ENCODE data around the gene RAB27A. TPM values are rescaled to one million over a fixed set of nuclear protein-coding genes. Genes with fewer than 3 reads are reported as not detected.

RAB27A gene
- total RNA-seq, 1 donor from 2014 or later = 5.8 TPM

DNA sequence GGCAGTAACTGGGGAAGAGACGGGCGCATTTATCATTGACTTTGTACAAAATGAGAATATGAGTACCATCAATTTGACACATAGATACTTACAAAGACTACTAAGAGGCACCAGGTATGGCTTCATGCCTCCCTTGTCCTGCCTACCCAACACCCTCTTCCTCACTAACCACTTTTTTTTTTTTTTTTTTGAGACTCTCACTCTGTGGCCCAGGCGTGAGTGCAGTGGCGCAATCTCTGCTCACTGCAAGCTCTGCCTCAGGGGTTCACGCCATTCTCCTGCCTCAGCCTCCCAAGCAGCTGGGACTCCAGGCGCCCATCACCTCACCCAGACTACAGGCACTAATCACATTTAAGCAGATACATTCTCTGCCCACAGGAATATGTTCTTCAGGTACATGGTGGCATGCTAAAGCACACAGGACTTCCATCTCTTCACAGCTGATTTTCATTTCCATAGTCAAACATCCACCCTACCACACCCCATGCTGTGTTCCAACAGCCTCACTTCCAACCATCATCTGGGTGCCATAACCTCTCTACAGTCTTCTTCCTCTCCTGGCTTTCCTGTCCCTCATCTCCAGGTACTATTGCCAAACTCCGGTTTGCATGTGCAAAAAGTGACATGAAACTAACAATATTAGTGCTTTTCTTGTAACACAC, 41.7 kb downstream of the RAB27A start:
- intact Hi-C loops (cut with micrococcal nuclease) = no loop called here
- no peak for TF ChIP-seq CTCF (IDR thresholded peaks at IDR 0.05; ENCODE audit: borderline replicate concordance)
- no peaks in the 10 kb centered on the region for H3K4me1 ChIP-seq
- H3K27ac ChIP-seq (replicated peaks) = no peak overlapping the region
- peaks cover 5% of the 10 kb centered on the region for H3K36me3 ChIP-seq
- H3K27me3 ChIP-seq (ENCODE audit: low read depth) = no peaks in the 10 kb centered on the region
- no peak overlapping the region for H3K4me3 ChIP-seq
- DNase-seq = no peak
- no peaks in the 10 kb centered on the region for H3K9me3 ChIP-seq (replicated peaks)

- H3K4me1 ChIP-seq = no peaks in the 10 kb centered on the region
- no peaks in the 10 kb centered on the region for H3K9me3 ChIP-seq (replicated peaks)
- no peak for TF ChIP-seq CTCF (IDR thresholded peaks at IDR 0.05; ENCODE audit: borderline replicate concordance)
- peaks cover 5% of the 10 kb centered on the region for H3K36me3 ChIP-seq
- H3K4me3 ChIP-seq = no peak overlapping the region
- no peak overlapping the region for H3K27ac ChIP-seq (replicated peaks)
- intact Hi-C loops (cut with micrococcal nuclease) = no loop called here
- no peaks in the 10 kb centered on the region for H3K27me3 ChIP-seq (ENCODE audit: low read depth)
- DNase-seq = no peak
Observed at GRCh38 chr15:55247311-55247710, 42.3 kb downstream of the RAB27A start.

DNA sequence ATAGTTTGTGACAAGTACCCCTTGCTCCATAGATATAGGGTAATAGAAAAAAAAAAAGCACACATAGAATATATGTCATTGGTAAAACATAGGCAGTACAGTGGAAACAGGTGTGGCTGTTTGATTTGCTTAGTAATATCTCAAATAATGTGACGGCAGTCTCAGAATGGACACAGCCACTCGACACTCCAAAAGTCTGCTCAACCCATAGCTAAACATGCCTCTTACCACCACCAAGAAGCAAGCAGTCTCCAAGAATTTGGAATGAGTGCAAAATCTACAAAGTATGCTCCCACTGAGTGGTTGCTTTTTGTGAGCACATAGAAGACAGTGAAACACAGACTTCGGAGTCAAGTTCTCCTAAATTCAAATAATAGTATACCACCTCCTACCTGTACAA, 43.0 kb downstream of the RAB27A start:
- no peak for TF ChIP-seq CTCF (IDR thresholded peaks at IDR 0.05; ENCODE audit: borderline replicate concordance)
- Histone ChIP-seq H3K9me3 (replicated peaks) (no peaks in the 10 kb centered on the region), H3K27ac (replicated peaks) (no peak overlapping the region)

GRCh38 chr15:55245059-55245458, 44.6 kb downstream of the RAB27A start:
- Histone ChIP-seq H3K36me3 (peaks cover 5% of the 10 kb centered on the region), H3K27ac (replicated peaks) (no peak overlapping the region), H3K9me3 (replicated peaks) (no peaks in the 10 kb centered on the region), H3K4me1 (peaks cover 8% of the 10 kb centered on the region), H3K27me3 (ENCODE audit: low read depth) (no peaks in the 10 kb centered on the region), H3K4me3 (no peak overlapping the region)
- no peak for TF ChIP-seq CTCF (IDR thresholded peaks at IDR 0.05; ENCODE audit: borderline replicate concordance)
- DNase-seq = no peak
- intact Hi-C loops (cut with micrococcal nuclease) = no loop called here

More for the DNA sequence above, 43.0 kb downstream of the RAB27A start:
- intact Hi-C loops (cut with micrococcal nuclease) = no loop called here
- Histone ChIP-seq H3K4me1 (no peaks in the 10 kb centered on the region), H3K4me3 (no peak overlapping the region), H3K36me3 (peaks cover 5% of the 10 kb centered on the region), H3K27me3 (ENCODE audit: low read depth) (no peaks in the 10 kb centered on the region)
- DNase-seq = no peak

DNA sequence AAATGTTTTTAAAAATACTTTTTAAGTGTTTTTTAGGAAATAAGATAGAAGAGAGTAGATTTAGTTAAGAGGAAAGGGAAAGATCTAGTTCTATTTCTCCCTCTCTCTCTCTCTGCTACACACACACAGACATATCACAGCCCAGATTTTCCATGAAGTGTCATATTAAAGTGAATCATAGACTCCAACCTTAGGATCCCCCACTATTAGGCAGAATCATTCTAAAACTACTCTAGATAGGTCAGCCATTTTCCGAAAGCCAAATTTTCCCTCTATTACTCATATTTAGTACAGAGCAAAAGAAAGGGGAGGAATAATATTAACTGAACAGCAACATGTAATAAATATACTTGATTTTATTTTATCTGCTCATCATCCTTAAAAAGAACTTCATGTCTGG, 47.7 kb downstream of the RAB27A start:
- intact Hi-C loops (cut with micrococcal nuclease) = no loop called here
- Histone ChIP-seq H3K4me1 (peaks cover 9% of the 10 kb centered on the region), H3K27ac (replicated peaks) (no peak overlapping the region), H3K36me3 (no peaks in the 10 kb centered on the region), H3K27me3 (ENCODE audit: low read depth) (no peaks in the 10 kb centered on the region), H3K9me3 (replicated peaks) (no peaks in the 10 kb centered on the region), H3K4me3 (no peak overlapping the region)
- no peak for TF ChIP-seq CTCF (IDR thresholded peaks at IDR 0.05; ENCODE audit: borderline replicate concordance)
- DNase-seq = no peak

Data from left ventricle myocardium inferior (tissue), 1 donor.